ENCODE data around the gene TLR10. TPM values are rescaled to one million over a fixed set of nuclear protein-coding genes. Genes with fewer than 3 reads are reported as not detected.
A peak's percentile ranks its signal among the peaks of the same experiment; 100 is the strongest.

Gene TLR10
- total RNA-seq, 2 experiments from 2014 or later, result not detected

GRCh38 chr4:38759790-38760122 lies 23.0 kb downstream of the TLR10 start:
- peaks cover 11% of the 10 kb centered on the region for H3K4me1 ChIP-seq (ENCODE audit: insufficient read depth, low read length)
- H3K27ac Mint-ChIP-seq, result no peak overlapping the region
- CTCF ChIA-PET, result interaction anchor here (0.5 to 4.5 kb wide), 17 partner anchors 8 to 580 kb away, joined by 3 to 30 read pairs (median 4); partner anchors contain the start of genes TLR1 and TLR10
- H3K4me3 Mint-ChIP-seq, result no peak overlapping the region
- ATAC-seq (ENCODE audit: poor library complexity) (no peak), DNase-seq (no peak)
- H3K9me3 Mint-ChIP-seq, result no peaks in the 10 kb centered on the region
- POLR2A ChIA-PET, result interaction anchor here (1.0 to 1.8 kb wide), 6 partner anchors 23 to 599 kb away, joined by 3 to 7 read pairs (median 4); partner anchors contain the start of genes TLR10, TLR6 and WDR19
- no peak overlapping the region for H3K4me3 ChIP-seq (ENCODE audit: low read length)
- peaks cover 14% of the 10 kb centered on the region for H3K4me1 Mint-ChIP-seq (ENCODE audit: low read depth)
- H3K36me3 Mint-ChIP-seq (ENCODE audit: low read depth), result no peaks in the 10 kb centered on the region
- intact Hi-C loops (cut with DNase I, micrococcal nuclease), result loop anchor here (1.0 to 5.0 kb wide), 7 partner anchors 43 to 375 kb away; partner anchors contain the start of genes TLR6 (in 2 of the 2) and TLR1 (in 1 of the 2)
- H3K27me3 ChIP-seq (ENCODE audit: control insufficient read depth in 1 of 2, insufficient read depth in 2 of 2, low read length in 2 of 2), result no peaks in the 10 kb centered on the region
- no peaks in the 10 kb centered on the region for H3K36me3 ChIP-seq (ENCODE audit: insufficient read depth, low read length)
- no peaks in the 10 kb centered on the region for H3K27me3 Mint-ChIP-seq
- no peak for TF ChIP-seq CTCF (IDR thresholded peaks at IDR 0.05)
- H3K27ac ChIP-seq (ENCODE audit: low read depth in 1 of 2, low read length in 2 of 2), result no peak overlapping the region
- no peaks in the 10 kb centered on the region for H3K9me3 ChIP-seq (ENCODE audit: control insufficient read depth in 1 of 2, insufficient read depth in 1 of 2, low read length in 2 of 2)

- DNase-seq (peak; percentile 30 to 83 (median 54)), ATAC-seq (ENCODE audit: poor library complexity) (peak; percentile 58)
- Mint-ChIP-seq H3K4me1 (ENCODE audit: low read depth) (peaks cover 14% of the 10 kb centered on the region), H3K9me3 (no peaks in the 10 kb centered on the region), H3K27ac (no peak overlapping the region), H3K4me3 (no peak overlapping the region), H3K36me3 (ENCODE audit: low read depth) (no peaks in the 10 kb centered on the region), H3K27me3 (no peaks in the 10 kb centered on the region)
- CTCF ChIA-PET, result interaction anchor here (0.5 to 4.5 kb wide), 17 partner anchors 9 to 579 kb away, joined by 3 to 30 read pairs (median 4); partner anchors contain the start of genes TLR1 and TLR10
- POLR2A ChIA-PET, result interaction anchor here (1.0 to 1.8 kb wide), 6 partner anchors 24 to 598 kb away, joined by 3 to 7 read pairs (median 4); partner anchors contain the start of genes TLR10, TLR6 and WDR19
- H3K36me3 ChIP-seq (ENCODE audit: insufficient read depth, low read length), result no peaks in the 10 kb centered on the region
- no peaks in the 10 kb centered on the region for H3K27me3 ChIP-seq (ENCODE audit: control insufficient read depth in 1 of 2, insufficient read depth in 2 of 2, low read length in 2 of 2)
- TF ChIP-seq CTCF (IDR thresholded peaks at IDR 0.05), result peak; percentile 79
- H3K4me3 ChIP-seq (ENCODE audit: low read length), result no peak overlapping the region
- H3K27ac ChIP-seq (ENCODE audit: low read depth in 1 of 2, low read length in 2 of 2), result no peak overlapping the region
- no peaks in the 10 kb centered on the region for H3K9me3 ChIP-seq (ENCODE audit: control insufficient read depth in 1 of 2, insufficient read depth in 1 of 2, low read length in 2 of 2)
- intact Hi-C loops (cut with DNase I, micrococcal nuclease), result loop anchor here (1.0 kb wide), 3 partner anchors 97 to 143 kb away; partner anchors contain the start of gene TLR6 (in 2 of the 2)
- peaks cover 11% of the 10 kb centered on the region for H3K4me1 ChIP-seq (ENCODE audit: insufficient read depth, low read length)
These were observed 23.5 kb downstream of the TLR10 start for GRCh38 chr4:38759113-38759789.

- TF ChIP-seq CTCF (IDR thresholded peaks at IDR 0.05), result peak; percentile 35
- Histone ChIP-seq H3K36me3 (ENCODE audit: insufficient read depth, low read length) (no peaks in the 10 kb centered on the region), H3K9me3 (ENCODE audit: control insufficient read depth in 1 of 2, insufficient read depth in 1 of 2, low read length in 2 of 2) (no peaks in the 10 kb centered on the region), H3K27ac (ENCODE audit: low read depth in 1 of 2, low read length in 2 of 2) (no peak overlapping the region), H3K27me3 (ENCODE audit: control insufficient read depth in 1 of 2, insufficient read depth in 2 of 2, low read length in 2 of 2) (no peaks in the 10 kb centered on the region), H3K4me1 (ENCODE audit: insufficient read depth, low read length) (peaks cover 11% of the 10 kb centered on the region), H3K4me3 (ENCODE audit: low read length) (no peak overlapping the region)
- Mint-ChIP-seq H3K27me3 (no peaks in the 10 kb centered on the region), H3K9me3 (no peaks in the 10 kb centered on the region), H3K27ac (no peak overlapping the region), H3K4me1 (ENCODE audit: low read depth) (peaks cover 14% of the 10 kb centered on the region), H3K36me3 (ENCODE audit: low read depth) (no peaks in the 10 kb centered on the region), H3K4me3 (no peak overlapping the region)
- intact Hi-C loops (cut with DNase I, micrococcal nuclease), result loop anchor here in 1 of 2 experiments (1.0 kb wide), 1 partner anchor 25 kb away; no protein-coding TSS in a partner anchor
- ChIA-PET CTCF (interaction anchor here (2.0 to 4.5 kb wide), 3 partner anchors 24 to 103 kb away, joined by 11 to 30 read pairs (median 17); partner anchors contain the start of gene TLR10), POLR2A (no interaction called here)
- peak in 4 of 14 experiments; percentile 24 to 40 (median 31) for DNase-seq
- no peak for ATAC-seq (ENCODE audit: poor library complexity)
These were observed 24.7 kb downstream of the TLR10 start for GRCh38 chr4:38757945-38758600.

All from CD4-positive, alpha-beta T cell (primary cell).